Measurements from ENCODE around the gene ATP11A.

ATP11A gene

GRCh38 chr13:112928020-112928971, 238.5 kb downstream of the ATP11A start:
- no peak for DNase-seq (ENCODE audit: low read depth in 2 of 2)

- DNase-seq (ENCODE audit: low read depth in 2 of 2) = no peak
Observed at GRCh38 chr13:112928972-112929782, 239.3 kb downstream of the ATP11A start.

DNA sequence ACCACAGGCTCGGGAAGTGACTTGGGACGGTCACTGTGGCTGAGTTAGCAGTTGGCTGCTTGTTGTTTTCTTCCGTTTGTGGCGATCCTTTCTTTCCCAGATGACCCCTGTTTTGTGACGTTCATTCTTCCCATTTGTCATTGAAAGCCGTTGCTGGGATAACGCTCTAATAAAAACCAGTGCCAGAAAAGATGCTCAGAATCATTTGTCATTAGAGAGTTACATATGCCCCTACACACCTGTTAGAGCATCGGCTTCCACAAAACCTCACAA, 239.9 kb downstream of the ATP11A start:
- DNase-seq (ENCODE audit: low read depth in 2 of 2) = no peak

DNA sequence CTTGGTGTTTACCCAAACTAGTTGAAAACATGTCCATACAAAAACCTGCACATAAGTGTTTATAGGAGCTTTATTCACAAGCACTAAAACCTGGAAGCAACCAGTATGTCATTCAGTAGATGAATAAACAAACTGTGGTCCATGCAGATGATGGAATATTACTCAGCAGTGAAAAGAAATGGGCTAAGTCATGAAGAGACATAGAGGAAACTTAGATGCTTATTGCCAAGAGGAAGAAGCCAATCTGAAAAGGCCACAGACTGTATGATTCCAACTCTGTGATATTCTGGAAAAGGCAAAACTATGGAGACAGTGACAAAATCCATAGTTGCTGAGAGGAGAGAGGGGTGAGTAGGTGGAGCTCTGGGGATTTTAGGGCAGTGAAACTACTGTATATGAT, 240.4 kb downstream of the ATP11A start:
- DNase-seq (ENCODE audit: low read depth in 2 of 2) = no peak

DNA sequence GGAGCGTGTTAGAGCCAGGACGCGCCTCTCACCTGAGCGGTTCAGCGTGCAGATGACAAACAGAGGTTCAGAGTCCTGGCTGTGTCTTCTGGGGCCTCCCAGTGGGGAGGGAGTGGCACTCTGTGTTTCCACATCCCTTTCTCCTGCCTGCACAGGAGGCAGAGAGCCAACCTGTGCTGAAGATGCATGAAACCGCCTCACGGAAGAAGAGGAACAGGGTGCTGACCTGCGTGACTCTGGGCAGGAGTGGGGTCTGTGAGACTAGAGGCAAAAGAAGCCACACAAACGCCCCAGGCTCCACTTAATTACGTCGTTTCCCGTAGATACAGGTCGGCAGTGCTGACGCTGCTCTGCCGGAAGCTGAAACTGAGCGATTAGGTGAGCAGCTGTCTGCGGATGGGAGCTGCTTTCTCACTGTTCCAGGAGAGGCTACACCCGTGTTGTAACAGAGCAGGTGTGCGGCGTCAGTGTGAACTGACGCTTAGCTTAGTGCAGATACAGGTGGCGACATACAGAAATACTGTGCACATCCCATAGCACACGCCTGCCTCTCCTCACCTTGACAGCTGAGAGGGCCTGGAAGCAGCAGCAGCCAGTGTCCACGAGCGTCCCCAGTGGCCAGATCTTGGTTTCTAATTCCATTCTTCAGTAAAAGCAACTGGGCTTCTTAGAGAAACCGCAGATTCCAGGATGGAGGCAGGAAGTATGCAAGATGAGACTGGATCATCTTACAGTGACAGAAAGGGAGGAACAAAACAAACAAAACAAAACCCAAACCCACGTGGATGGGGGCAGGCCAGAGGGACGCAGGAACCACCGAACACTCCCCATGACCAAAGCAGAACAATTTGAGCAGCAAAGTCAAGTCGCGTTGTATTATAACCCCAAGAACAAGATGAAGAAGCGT, 241.4 kb downstream of the ATP11A start:
- DNase-seq (ENCODE audit: low read depth in 2 of 2) = no peak

DNA sequence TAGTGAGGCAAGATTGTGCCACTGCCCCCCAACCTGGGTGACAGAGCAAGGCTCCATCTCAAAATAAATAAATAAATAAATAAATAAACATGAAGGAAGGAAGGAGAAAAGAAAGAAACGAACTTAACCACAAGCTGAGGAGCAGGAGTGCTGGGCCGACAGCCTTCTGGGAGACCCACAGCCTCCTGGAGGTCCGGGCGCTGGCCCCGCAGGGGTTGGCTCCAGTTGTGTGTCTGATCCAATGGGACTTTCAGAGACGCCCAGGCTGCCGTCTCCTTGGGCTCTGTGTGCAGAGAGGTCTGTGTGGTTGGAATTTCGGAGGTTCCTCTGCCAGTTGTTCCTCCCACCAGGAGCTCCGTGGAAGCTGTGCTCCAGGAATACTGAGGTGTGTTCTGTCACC, 243.1 kb downstream of the ATP11A start:
- no peak for DNase-seq (ENCODE audit: low read depth in 2 of 2)

- DNase-seq (ENCODE audit: low read depth in 2 of 2) = no peak
Observed at GRCh38 chr13:112933649-112934048, 243.8 kb downstream of the ATP11A start.

- no peak for DNase-seq (ENCODE audit: low read depth in 2 of 2)
Observed at GRCh38 chr13:112934078-112934477, 244.2 kb downstream of the ATP11A start.
